ES-I3 (cell line): Measurements from ENCODE around the gene DNAJA2.

Experiments
- H3K36me3 ChIP-seq: 2 replicates; pipeline ENCODE4 v1.6.1; 2013; ENCODE audit warnings: mild to moderate bottlenecking, low read length, control low read depth, moderate library complexity; ENCODE audit not compliant: insufficient read depth
- H3K4me1 ChIP-seq: 2 replicates; pipeline ENCODE4 v1.6.1; 2013; ENCODE audit warnings: mild to moderate bottlenecking, control low read depth, low read length; ENCODE audit not compliant: insufficient read depth
- H3K9ac ChIP-seq: 2 replicates; pipeline ENCODE4 v1.6.1; 2013; ENCODE audit warnings: low read depth, mild to moderate bottlenecking, low read length, moderate library complexity
- H3K9me3 ChIP-seq: 2 replicates; pipeline ENCODE4 v1.6.1; 2013; ENCODE audit warnings: mild to moderate bottlenecking, low read length, moderate library complexity; ENCODE audit not compliant: control insufficient read depth, insufficient read depth

DNAJA2 gene

GRCh38 chr16:46991729-46992704 lies 18.5 kb upstream of the DNAJA2 start:
- Histone ChIP-seq H3K9ac (no peak overlapping the region), H3K4me1 (no peaks in the 10 kb centered on the region), H3K9me3 (peaks cover 5% of the 10 kb centered on the region; the same call in 1 of the 2 replicates), H3K36me3 (no peaks in the 10 kb centered on the region)

DNA sequence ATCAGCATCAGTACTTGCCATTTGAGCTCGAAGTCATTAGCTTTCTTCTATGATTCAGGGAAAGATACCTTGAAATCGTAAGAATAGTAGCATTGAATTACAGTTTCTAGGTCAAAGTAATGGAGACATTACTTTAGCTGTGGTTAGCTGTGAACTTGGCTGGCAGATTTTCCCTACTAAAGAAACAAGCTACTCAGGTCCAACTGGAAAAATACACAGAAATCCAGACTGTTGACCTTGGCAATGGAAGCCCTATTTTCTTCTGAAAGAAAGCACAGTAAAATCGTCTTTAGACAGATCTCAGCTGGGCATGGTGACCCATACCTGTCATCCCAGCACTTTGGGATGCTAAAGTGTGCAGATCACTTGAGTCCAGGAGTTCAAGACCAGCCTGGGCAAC lies 13.4 kb upstream of the DNAJA2 start:
- Histone ChIP-seq H3K36me3 (no peaks in the 10 kb centered on the region), H3K4me1 (no peaks in the 10 kb centered on the region), H3K9me3 (peaks cover 5% of the 10 kb centered on the region; the same call in 1 of the 2 replicates), H3K9ac (no peak overlapping the region)

DNA sequence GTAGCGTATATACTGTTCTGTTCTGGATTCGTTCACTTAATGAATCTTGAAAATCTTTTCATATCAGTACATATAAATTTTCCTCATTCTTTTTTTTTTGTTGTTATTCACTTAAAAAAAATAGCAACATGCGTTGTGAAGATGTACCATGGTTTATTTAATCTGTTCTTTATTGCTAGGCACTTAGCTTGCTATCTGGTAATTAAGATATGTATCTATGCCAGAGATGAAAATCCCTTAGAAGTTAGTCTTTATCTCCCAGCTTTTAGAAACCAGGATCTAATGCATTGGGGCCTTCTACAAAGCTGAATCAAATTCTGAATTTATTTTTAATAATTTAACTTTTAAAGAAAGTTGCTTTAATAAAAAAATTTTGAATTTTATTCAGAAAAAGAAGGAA lies 13.0 kb upstream of the DNAJA2 start:
- Histone ChIP-seq H3K9me3 (peaks cover 2% of the 10 kb centered on the region; the same call in 1 of the 2 replicates), H3K36me3 (no peaks in the 10 kb centered on the region), H3K4me1 (no peaks in the 10 kb centered on the region), H3K9ac (no peak overlapping the region)

GRCh38 chr16:46982335-46982734 lies 8.9 kb upstream of the DNAJA2 start:
- no peaks in the 10 kb centered on the region for H3K4me1 ChIP-seq
- no peaks in the 10 kb centered on the region for H3K9me3 ChIP-seq
- no peak overlapping the region for H3K9ac ChIP-seq
- H3K36me3 ChIP-seq = no peaks in the 10 kb centered on the region

DNA sequence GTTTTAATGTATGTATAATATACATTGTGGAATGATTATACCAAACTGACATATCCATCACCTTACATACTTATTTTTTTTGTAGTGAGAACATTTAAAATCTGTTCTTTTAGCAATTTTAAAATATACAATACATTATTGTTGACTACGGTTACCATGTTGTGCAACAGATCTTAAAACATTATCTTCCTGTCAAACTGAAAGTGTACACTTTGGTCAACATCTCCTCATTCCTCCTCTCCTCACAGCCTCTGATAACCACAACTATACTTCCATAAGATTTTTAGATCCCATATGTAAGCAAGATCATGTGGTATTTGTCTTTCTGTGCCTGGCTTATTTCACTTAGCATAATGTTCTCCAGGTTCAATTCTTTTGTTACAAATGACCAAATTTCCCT lies 7.5 kb upstream of the DNAJA2 start:
- H3K4me1 ChIP-seq = peaks cover 6% of the 10 kb centered on the region
- no peaks in the 10 kb centered on the region for H3K9me3 ChIP-seq
- H3K36me3 ChIP-seq = no peaks in the 10 kb centered on the region
- no peak overlapping the region for H3K9ac ChIP-seq

DNA sequence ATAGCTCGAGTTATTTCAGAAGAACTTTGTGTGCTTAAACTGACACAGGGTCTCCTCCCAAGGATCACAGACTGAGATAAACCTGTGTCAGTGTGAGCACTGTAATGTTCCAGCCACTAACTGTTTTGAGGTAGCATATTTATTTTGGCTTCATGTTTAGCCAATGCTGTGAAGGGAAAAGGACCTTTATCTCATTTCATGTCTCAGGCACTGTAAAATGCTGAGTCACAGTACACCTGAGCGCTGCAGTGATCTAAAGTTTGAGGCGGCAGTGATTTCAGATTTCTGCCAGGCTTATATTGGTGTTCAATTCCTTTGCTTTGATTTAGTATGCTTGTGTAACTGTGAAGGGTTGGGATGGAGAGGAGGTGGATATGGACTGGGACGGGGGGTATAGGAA lies 3.1 kb upstream of the DNAJA2 start:
- Histone ChIP-seq H3K9ac (no peak overlapping the region), H3K4me1 (peaks cover 8% of the 10 kb centered on the region), H3K9me3 (no peaks in the 10 kb centered on the region), H3K36me3 (no peaks in the 10 kb centered on the region)

- H3K36me3 ChIP-seq = no peaks in the 10 kb centered on the region
- peaks cover 9% of the 10 kb centered on the region for H3K4me1 ChIP-seq
- H3K9ac ChIP-seq = no peak overlapping the region
- H3K9me3 ChIP-seq = no peaks in the 10 kb centered on the region
Measured at GRCh38 chr16:46975908-46976470, 2.5 kb upstream of the DNAJA2 start.

DNA sequence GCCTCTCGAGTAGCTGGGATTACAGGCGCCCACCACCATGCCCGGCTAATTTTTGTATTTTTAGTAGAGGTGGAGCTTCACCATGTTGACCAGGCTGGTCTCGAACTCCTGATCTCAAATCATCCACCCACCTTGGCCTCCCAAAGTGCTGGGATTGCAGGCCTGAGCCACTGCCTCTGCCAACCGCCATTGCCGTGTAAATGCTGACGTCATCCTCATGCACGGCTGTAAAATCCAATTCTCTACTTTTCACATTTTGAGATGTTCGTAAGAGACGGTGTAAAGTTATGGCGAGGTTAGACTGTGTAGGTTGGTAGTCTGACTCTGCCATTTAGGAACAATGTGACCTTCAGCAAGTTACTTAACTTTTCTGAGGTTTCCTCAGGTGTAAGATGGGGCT lies 1.7 kb upstream of the DNAJA2 start:
- no peaks in the 10 kb centered on the region for H3K9me3 ChIP-seq
- H3K36me3 ChIP-seq = peaks cover 2% of the 10 kb centered on the region; the same call in 1 of the 2 replicates
- H3K4me1 ChIP-seq = peaks cover 9% of the 10 kb centered on the region
- no peak overlapping the region for H3K9ac ChIP-seq

DNA sequence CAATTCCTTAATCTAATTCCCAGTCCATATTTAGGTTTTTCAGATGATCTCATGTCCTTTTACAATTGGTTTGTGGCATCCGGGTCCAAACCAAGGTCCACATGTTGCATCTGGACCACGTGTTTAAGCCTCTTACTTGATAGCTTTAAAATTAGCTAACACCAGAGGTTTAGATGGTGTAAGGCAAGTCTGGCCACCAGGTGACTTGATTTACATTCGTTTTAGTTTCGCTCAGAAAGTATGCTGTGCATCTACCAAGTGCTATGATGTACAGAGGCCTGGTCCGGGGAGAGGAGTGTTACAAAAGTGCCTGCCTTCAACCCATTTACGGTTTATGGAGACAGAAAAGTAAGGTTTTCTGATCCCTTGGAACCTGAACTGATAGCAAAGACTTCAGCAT lies 878 bp upstream of the DNAJA2 start:
- Histone ChIP-seq H3K9ac (peak overlapping the region; percentile 62), H3K9me3 (no peaks in the 10 kb centered on the region), H3K36me3 (peaks cover 6% of the 10 kb centered on the region), H3K4me1 (peaks cover 9% of the 10 kb centered on the region)

- Histone ChIP-seq H3K9me3 (no peaks in the 10 kb centered on the region), H3K36me3 (peaks cover 10% of the 10 kb centered on the region), H3K9ac (peak overlapping the region; percentile 62), H3K4me1 (peaks cover 9% of the 10 kb centered on the region)
Measured at GRCh38 chr16:46973996-46974324, 486 bp upstream of the DNAJA2 start.

GRCh38 chr16:46972429-46973206 lies 856 bp downstream of the DNAJA2 start:
- peak overlapping the region; percentile 62 for H3K9ac ChIP-seq
- peaks cover 24% of the 10 kb centered on the region for H3K36me3 ChIP-seq
- H3K4me1 ChIP-seq = peaks cover 9% of the 10 kb centered on the region
- H3K9me3 ChIP-seq = no peaks in the 10 kb centered on the region

GRCh38 chr16:46971271-46971670 lies 2.2 kb downstream of the DNAJA2 start:
- Histone ChIP-seq H3K4me1 (peaks cover 5% of the 10 kb centered on the region), H3K36me3 (peaks cover 32% of the 10 kb centered on the region), H3K9me3 (no peaks in the 10 kb centered on the region), H3K9ac (no peak overlapping the region)

DNA sequence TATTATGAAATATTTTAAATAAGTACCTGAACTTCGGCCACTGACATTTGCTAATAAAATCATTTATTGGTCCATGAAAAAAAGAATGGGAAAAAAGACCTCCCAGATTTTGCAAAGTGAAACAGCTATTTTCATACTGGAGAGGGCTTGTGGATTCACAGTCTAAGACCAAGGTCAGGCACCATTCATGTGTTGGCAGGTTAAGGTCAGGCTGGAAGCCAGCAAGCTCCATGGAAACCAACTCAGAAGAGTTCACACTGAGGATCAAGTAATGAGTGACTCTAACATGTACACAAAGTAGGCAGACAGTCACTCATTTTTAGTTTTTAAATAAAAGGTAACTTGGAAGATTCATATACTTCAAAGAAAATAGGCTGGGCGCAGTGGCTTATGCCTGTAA lies 3.4 kb downstream of the DNAJA2 start:
- no peak overlapping the region for H3K9ac ChIP-seq
- no peaks in the 10 kb centered on the region for H3K9me3 ChIP-seq
- H3K36me3 ChIP-seq = peaks cover 36% of the 10 kb centered on the region
- peaks cover 3% of the 10 kb centered on the region; the same call in 1 of the 2 replicates for H3K4me1 ChIP-seq

GRCh38 chr16:46968063-46968435 lies 5.4 kb downstream of the DNAJA2 start:
- Histone ChIP-seq H3K4me1 (0 out of 2 replicates have a peak, but pooled peaks cover 3% of the 10 kb centered on the region), H3K36me3 (peaks cover 40% of the 10 kb centered on the region), H3K9me3 (no peaks in the 10 kb centered on the region), H3K9ac (no peak overlapping the region)
